Lower lobe of right lung (tissue), 2 donors: ENCODE data around the gene NID2. TPM values are rescaled to one million over a fixed set of nuclear protein-coding genes. Genes with fewer than 3 reads are reported as not detected.

Experiments used
- ATAC-seq, 2 donors: fragments of 200-7000 bp; cut with Tn5 transposase; one replicate each; pipeline ENCODE4 v1.9.1; 2020 to 2022; ENCODE audit warnings: mild to moderate bottlenecking in 2 of 2, moderate library complexity in 2 of 2
- DNase-seq: peaks from one replicate; pipeline ENCODE4 v3.0.0-alpha.2; 2020
- H3K27ac ChIP-seq: fragments of 200-600 bp; one replicate; pipeline ENCODE4 v1.8.0; 2022
- H3K27me3 ChIP-seq: fragments of 200-600 bp; one replicate; pipeline ENCODE4 v1.8.0; 2022; ENCODE audit warnings: low read depth
- H3K36me3 ChIP-seq: fragments of 200-600 bp; one replicate; pipeline ENCODE4 v1.8.0; 2022; ENCODE audit warnings: mild to moderate bottlenecking
- H3K4me1 ChIP-seq: fragments of 200-600 bp; one replicate; pipeline ENCODE4 v1.8.0; 2022
- H3K4me3 ChIP-seq: fragments of 200-600 bp; one replicate; pipeline ENCODE4 v1.8.0; 2022; ENCODE audit warnings: mild to moderate bottlenecking
- H3K9me3 ChIP-seq: fragments of 200-600 bp; one replicate; pipeline ENCODE4 v1.8.0; 2022
- CTCF ChIP-seq: fragments of 200-600 bp; IDR thresholded peaks from one replicate; pipeline ENCODE4 v1.8.0; 2022; ENCODE audit warnings: antibody characterized with exemption, mild to moderate bottlenecking
- intact Hi-C: fragments of 100-400 bp; cut with DNase I; formaldehyde crosslinking; loops from one replicate; pipeline ENCODE4 v1.11.0; 2022
- total RNA-seq: library from RNA; stranded (reverse); fragmentation: NEBNext Ultra II Directional; extraction: Animal tissue kit (Norgen Biotek cat#: 25700); gene quantifications from one replicate; pipeline ENCODE4 v1.2.1, GENCODE V29; 2021
- donor health status: DM: no; HTN: yes; CAD: no; lungs with severe emphysema.

Gene NID2
- total RNA-seq, 1 donor from 2014 or later: 14.6 TPM

GRCh38 chr14:52048641-52049204, 20.1 kb downstream of the NID2 start:
- ATAC-seq: no peak

GRCh38 chr14:52048116-52048515, 20.7 kb downstream of the NID2 start:
- DNase-seq: no peak
- H3K9me3 ChIP-seq: no peaks in the 10 kb centered on the region
- no peak overlapping the region for H3K27ac ChIP-seq
- TF ChIP-seq CTCF: no peak
- peaks cover 11% of the 10 kb centered on the region for H3K4me1 ChIP-seq
- intact Hi-C loops: no loop called here
- H3K27me3 ChIP-seq: no peaks in the 10 kb centered on the region
- no peak overlapping the region for H3K4me3 ChIP-seq
- no peaks in the 10 kb centered on the region for H3K36me3 ChIP-seq
- ATAC-seq: no peak

More at GRCh38 chr14:52048641-52049204, 20.1 kb downstream of the NID2 start:
- intact Hi-C loops: no loop called here
- no peak for DNase-seq
- H3K4me1 ChIP-seq: peaks cover 8% of the 10 kb centered on the region
- no peaks in the 10 kb centered on the region for H3K9me3 ChIP-seq
- no peaks in the 10 kb centered on the region for H3K27me3 ChIP-seq
- no peaks in the 10 kb centered on the region for H3K36me3 ChIP-seq
- no peak for TF ChIP-seq CTCF
- H3K4me3 ChIP-seq: no peak overlapping the region
- H3K27ac ChIP-seq: no peak overlapping the region

- Histone ChIP-seq H3K27me3 (no peaks in the 10 kb centered on the region), H3K27ac (no peak overlapping the region), H3K9me3 (no peaks in the 10 kb centered on the region), H3K36me3 (peaks cover 3% of the 10 kb centered on the region), H3K4me1 (peaks cover 9% of the 10 kb centered on the region), H3K4me3 (no peak overlapping the region)
- intact Hi-C loops: no loop called here
- no peak for DNase-seq
- TF ChIP-seq CTCF: no peak
- no peak for ATAC-seq
Observed at GRCh38 chr14:52046376-52046917, 22.4 kb downstream of the NID2 start.

GRCh38 chr14:52044791-52045522, 23.9 kb downstream of the NID2 start:
- Histone ChIP-seq H3K4me3 (no peak overlapping the region), H3K27me3 (no peaks in the 10 kb centered on the region), H3K9me3 (no peaks in the 10 kb centered on the region), H3K4me1 (peaks cover 7% of the 10 kb centered on the region), H3K36me3 (peaks cover 9% of the 10 kb centered on the region), H3K27ac (no peak overlapping the region)
- DNase-seq: no peak
- no peak for TF ChIP-seq CTCF
- ATAC-seq: peak in 1 of 2 donors; percentile 57
- intact Hi-C loops: no loop called here

- H3K4me1 ChIP-seq: peaks cover 5% of the 10 kb centered on the region
Observed at GRCh38 chr14:52043690-52044089, 25.2 kb downstream of the NID2 start.

More at GRCh38 chr14:52043690-52044089, 25.2 kb downstream of the NID2 start:
- intact Hi-C loops: no loop called here
- DNase-seq: no peak
- peak; percentile 47 for TF ChIP-seq CTCF
- Histone ChIP-seq H3K36me3 (peaks cover 18% of the 10 kb centered on the region), H3K27ac (no peak overlapping the region), H3K4me3 (no peak overlapping the region), H3K9me3 (no peaks in the 10 kb centered on the region), H3K27me3 (no peaks in the 10 kb centered on the region)
- ATAC-seq: peak; percentile 46 to 61
